HG02623 (cell line): ENCODE data around the gene PRKCE.

Experiments used
- ATAC-seq: cut with Tn5 transposase; IDR thresholded peaks from one replicate; pipeline ENCODE4 v1.9.1; 2021; ENCODE audit warnings: moderate library complexity; ENCODE audit not compliant: unreplicated experiment

The PRKCE gene

DNA sequence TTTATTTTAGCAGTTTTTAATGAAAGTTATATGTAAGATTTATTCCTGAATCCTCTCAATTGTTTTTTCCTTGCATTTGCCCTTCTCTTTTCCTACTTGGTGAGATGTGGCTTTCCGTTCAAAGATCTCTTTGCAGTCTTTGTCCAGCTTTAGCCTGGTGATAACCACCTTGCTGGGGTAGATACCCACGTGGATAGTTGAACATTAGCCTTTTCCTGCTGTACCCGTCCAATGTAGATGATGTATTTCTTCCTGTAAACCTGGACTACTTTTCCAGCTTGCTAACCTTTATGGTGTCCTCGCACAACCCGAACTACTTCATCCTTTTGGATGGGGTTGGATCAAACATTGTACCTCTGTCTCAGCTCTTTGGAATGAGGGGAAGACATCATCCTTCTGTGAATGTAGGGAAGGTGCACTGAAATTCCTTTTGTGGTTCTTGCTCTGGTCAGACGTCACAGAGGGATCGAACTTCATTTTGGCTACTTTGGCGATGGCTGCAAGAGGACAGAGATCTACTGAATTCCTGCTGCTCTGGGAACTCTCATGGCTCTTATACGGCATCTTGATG lies 352.5 kb downstream of the PRKCE start:
- no peak for ATAC-seq

DNA sequence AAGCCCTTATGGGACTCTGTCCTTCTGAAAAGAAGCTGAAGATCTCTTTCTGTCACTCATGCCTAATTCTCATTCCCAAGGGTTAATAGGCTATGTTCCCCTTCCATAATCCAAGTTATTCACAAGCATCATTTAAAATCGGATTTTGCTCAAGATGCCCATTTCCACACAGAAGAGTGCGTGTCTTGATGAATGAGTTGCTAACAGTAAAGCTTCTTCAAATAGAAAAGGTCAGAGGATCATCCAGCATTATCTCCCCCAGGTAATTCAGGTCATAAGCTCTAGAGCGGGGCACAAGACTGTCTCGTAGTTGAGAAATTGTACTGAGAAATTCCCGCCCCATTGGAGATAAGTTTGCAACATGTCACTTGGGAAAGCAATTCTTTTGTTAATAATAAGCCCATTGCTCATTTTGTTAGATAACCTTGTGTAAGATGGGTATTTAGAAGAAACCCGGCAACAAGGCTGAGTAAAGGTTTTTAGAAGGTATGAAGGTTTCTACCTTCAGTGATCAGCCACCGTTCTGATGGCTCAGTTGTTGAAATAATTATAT lies 355.1 kb downstream of the PRKCE start:
- ATAC-seq = no peak

DNA sequence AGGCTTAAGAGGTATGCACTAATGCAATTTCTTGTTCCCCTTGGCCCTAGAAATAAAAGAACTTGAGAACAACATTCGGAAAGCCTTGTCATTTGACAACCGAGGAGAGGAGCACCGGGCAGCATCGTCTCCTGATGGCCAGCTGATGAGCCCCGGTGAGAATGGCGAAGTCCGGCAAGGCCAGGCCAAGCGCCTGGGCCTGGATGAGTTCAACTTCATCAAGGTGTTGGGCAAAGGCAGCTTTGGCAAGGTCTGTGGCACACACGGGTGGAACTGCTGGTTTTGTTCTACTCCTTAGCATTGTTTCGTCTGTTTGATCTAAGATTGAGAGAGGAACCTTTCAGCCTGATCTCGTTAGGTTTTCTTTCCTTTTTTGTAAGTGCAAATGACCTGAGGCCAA lies 355.9 kb downstream of the PRKCE start:
- no peak for ATAC-seq

DNA sequence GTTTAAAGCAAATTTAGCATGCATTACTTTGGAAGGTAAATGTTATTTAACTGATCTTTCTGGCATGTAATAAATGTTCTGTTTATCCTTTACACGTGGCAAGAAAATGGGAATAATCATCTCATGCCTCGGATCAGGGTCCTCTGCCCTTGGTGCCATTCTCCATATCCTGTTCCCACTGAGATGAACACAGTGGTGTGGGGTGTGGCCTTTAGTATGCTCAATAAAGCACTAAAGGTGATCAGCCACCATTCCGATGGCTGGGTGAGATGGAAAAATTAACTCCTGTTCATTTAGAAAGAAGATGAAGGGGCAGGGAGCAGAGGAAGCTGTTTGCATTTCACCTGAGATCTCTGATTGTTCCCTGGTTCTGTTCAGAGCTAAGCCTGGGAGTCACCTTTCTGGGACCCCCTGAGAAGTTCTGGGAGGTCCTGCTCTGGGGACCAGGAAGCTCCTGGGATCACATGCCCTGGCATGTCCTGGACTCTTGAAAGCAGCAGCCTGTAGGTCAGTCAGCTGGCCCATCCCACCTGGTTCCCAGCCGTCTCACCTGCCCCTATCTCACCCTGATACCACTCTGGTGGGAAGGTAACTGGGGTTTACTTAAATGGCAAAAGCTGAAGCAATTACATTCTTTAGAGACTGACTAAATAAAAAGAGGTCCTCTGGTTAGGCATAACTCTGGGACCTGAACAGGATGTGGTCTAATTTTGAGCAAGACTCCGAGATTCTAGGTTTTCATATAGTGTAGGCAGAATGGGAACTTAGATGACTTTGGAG lies 356.8 kb downstream of the PRKCE start:
- no peak for ATAC-seq

DNA sequence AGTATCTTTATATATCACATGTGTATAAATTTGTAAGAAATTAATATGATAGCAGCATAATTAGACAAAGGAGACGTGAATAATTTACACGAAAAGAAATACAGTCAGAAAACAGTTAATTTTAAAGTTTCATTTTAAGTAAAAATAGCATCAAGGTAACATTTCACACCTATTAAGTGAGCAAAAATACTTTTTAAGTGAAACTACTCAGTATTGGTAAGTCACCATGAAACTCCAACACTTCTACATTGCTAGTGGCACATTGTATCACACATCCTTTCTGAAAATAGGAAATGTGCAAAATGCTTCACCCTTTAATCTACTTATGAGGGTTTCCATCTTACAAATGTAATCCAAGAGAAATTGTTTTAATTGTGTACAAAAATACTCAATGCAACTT lies 357.8 kb downstream of the PRKCE start:
- no peak for ATAC-seq

DNA sequence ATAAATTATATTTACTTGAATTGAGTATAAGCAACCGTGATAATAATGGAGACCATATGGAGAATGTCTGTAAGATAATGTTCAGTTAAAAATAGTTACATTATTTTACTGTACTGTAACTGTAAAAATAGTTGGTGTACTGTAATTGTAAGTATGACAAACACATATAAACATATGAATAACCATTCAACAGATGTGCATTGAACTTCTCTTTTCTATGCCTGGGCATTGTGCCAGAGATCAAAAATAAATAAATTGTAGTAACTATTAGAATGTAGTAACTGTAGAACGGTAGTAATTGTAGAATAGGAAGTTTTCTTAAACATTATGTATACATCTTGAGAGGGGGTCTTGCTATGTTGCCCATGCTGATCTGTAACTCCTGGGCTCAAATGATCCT lies 358.3 kb downstream of the PRKCE start:
- ATAC-seq = no peak

DNA sequence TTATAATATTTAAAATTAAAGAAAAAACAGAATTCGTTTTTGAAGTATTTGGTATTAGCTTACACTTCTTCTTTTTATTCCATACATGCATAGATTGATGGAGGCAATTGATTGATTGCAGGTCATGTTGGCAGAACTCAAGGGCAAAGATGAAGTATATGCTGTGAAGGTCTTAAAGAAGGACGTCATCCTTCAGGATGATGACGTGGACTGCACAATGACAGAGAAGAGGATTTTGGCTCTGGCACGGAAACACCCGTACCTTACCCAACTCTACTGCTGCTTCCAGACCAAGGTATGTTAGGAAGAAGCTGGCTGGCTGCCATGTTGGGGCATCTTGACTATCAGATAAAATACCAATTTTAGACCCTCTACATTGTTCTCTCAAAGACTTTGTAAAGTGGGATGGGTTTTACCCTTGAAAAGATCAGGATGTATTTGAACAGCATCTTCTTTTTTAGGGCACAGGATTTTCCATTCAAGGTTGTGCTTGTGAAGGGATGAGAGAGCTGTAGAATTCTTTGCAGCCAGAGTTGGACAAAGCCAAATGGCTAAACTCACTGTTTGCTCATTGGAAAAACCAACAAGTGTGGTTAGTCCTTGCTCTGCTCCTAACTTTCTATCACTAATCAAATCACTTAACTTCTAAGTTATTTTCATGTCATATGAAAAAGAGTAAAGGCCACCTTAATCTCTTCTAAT lies 358.9 kb downstream of the PRKCE start:
- ATAC-seq = no peak

DNA sequence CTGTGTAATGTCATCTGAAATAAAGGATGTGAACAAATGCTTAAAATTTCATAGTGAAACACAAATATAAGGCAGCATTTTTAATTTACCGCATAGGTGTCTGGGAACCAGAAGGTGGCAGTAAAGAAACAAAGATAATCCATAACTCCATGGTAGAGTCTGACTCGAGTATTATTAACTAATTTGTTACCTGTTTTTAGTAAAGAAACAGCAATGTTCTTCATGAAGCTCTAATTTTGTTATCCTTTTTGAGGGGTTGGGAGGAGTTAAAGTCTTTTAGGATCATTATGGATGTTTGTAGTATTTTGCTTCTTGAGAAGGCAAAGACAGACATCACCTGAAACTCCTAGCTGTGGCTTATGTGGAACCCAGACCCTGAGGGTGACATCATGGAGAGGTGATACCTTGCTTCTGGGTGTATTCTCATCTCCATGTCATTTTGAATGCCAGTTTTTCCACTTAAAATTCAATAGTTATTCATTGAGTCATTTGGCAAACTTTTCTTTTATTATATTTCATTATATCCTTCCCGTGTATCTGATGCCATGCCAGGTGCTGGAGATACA lies 359.5 kb downstream of the PRKCE start:
- no peak for ATAC-seq

DNA sequence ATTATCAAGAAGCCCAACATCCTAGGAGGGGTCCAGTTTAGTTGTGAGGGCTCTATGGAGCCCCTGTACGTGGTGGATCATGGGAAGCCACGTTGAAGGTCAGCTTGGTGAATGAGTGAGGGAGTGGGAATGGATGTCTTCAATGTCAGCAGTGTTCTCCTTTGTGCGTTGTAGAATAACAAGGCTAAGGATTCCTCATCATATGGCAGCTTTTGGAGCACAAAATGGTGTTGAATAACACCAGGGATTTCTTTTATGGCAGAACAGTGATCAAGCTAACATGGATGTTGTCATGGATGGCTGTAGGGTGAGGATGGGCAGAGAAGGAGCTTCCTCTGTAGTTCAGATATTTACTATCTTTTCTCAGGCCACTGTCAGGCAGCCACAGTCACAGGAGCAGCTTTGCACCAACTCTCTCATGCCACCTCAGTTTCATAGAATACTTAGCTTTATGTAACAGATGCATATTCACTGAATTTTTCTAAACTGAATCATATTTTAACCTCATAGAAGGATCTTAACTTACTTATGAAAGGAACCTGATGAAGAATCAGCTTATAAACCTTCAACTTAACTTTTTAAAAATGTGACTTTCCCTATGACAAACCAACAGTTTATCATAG lies 361.3 kb downstream of the PRKCE start:
- no peak for ATAC-seq

DNA sequence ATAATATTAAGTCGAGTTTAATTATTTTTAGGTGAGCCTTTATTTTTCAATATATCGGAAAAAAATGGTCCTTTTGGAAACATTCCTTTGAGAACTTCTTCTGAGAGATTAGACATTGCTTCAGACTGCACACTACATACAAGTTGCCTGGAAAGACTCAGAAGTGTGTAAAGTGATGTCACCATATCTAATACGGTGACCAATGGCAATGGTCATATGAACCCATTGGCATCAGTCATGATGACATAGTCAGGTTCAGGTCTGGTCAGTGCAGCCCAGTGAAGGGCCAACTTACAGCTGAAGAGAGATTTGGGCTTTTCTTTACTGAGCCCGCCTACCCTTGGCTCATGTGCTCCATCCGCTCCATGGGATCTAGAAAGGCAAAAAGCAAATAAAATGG lies 362.3 kb downstream of the PRKCE start:
- ATAC-seq = no peak

DNA sequence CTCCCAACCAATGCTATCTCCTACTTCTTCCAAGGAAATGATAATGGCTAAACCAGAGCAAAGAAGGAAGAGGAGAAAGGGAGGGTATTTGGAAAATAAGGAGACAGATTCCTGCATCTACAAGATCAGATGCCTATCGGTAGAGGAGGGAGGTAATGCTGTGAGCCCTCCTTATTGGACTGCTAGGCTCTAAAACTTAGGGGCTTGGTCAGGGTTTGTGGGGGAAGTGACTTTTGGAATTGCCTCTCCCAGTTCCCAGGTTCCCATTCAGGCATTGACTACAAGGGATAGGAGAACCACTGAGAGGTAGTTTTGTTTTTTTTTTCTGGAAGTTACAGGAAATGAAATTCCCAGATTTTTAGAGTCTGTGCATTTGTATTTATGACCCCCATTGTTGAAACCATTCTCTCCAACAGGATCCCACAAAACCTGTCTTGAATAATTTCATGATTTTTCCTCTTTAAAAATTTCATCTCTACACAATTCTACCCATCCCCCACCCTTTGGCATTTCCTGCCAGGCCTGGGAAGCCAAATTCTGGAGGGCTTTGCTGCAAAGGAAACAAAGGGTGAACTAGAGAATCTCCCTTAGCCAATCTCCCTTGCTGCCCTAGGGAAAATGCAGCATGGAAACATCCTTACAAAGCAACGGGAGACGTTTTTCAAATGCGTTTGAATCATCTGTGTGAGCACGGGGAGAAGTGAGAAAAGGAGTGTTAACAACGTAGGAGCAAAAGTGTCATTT lies 363.6 kb downstream of the PRKCE start:
- no peak for ATAC-seq

DNA sequence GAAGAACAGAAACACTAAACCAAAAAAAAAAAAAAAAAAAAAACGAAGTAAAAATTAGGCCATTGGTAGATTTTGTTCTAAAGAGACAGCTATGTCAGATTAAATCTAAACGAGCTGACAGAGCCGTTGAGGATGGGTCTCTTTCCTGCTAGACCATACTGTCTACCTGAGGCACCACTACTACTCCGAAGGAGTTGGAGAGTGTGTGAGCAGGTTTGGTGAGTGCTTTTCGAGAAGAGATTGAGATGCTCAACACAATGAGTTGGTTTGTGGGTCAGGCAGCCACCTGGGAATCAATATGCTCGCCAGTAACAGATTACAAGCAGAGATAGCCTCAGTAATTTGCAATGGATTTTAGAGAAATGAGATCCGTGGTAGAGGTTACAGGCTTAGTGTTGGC lies 364.2 kb downstream of the PRKCE start:
- ATAC-seq = no peak

DNA sequence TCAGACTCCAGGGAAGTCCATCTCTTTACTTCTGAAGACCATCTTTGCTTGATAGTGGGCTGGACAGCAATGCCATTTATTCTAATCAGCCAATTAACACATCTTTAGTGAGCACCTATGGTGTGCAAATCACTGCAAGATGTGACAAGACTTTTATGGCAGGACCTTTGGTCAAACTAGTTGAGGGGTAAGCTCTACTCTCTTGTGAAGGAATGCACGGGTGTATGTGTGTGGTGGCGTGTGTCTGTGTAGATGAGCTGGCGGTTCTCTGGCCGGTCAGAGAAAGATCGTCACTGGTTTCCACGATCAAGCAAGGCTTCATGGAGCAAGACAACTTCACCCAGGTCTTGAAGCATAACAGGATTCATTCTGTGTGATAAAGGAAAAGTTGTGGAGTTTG lies 364.6 kb downstream of the PRKCE start:
- ATAC-seq = no peak

DNA sequence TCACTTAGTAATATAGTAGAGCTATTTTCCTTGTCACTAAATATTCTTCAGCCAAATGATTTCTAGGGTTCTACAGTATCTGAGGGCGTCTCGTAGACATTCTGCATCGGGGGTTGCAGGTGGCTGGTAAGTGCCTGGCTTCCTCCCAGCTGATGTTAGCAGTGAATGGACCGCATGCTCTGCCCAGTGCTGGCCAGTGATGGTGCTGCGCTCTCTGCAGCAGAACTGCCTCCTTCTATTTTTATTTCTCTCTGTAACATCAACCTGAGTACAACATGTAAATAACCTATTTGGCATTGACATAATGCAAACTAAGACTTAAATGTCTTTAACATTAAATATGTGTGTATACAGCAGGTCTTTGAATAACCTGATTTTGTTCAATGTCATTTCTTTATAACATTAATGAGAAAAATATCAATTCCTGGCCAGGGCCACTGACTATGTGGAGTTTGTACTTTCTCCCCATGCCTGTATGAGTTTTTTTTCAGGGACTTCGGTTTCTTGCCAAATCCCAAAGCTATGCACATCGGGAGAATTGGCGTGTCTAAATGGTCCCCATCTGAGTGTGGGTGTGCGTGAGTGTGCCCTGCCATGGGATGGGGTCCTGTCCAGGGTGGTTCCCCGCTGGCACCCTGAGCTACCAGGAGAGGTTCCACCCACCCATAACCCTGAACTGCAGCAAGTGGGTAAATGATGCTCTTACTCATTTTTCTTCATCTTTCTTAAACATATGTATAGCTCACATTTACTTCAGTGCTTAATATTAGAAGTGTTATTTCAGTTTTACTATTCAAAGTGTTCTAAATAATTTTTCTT lies 367.5 kb downstream of the PRKCE start:
- ATAC-seq = no peak

DNA sequence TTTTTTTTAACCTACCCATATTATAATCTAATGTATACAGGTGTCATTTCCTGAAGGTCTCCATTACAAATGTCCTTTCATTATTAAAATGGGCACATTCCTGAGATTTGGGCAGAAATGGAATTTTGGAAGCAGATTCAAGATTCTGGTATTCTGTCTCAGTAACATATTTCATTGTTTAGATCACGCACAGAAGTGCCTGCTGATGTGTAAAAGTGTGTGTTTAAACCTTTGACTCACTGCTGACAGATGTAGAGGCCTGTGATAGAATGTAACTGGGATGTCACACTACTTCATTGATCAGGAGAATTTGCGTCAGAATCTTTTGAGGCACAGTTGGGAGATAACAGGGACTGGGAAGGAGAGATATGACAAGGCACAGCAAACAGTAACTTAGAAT lies 368.9 kb downstream of the PRKCE start:
- no peak for ATAC-seq

DNA sequence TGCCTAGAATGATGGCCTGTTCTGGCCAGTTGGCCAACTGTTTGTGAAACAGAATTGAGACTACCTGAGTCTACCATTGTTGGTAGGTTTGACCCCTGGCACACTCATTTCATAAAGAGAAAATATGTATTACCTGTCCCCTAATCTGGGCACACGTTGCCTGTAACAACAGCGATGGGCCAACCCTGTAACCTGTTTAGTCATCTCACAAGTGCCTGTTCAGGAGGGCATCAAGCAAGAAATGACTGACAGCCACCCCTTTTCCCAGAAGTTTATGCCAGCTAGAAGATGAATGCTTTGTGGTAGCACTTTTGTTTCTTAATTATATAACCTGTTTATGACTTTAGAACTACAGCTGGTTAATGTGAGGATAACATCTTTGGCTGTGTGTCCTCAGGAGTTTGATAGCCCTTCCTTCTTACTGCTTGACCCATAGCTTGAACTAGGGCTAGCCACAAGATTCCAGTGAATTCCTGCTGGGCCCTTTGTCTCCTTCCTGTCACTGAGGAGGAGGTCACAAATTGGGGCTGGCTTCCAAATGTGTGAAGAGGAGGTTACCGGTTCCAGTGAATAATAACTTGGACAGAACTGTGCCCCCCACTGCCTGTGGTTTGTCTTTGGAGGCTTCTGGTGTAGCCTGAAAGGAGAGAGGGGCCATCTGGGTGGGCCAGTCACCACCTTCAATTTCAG lies 371.8 kb downstream of the PRKCE start:
- ATAC-seq = no peak

DNA sequence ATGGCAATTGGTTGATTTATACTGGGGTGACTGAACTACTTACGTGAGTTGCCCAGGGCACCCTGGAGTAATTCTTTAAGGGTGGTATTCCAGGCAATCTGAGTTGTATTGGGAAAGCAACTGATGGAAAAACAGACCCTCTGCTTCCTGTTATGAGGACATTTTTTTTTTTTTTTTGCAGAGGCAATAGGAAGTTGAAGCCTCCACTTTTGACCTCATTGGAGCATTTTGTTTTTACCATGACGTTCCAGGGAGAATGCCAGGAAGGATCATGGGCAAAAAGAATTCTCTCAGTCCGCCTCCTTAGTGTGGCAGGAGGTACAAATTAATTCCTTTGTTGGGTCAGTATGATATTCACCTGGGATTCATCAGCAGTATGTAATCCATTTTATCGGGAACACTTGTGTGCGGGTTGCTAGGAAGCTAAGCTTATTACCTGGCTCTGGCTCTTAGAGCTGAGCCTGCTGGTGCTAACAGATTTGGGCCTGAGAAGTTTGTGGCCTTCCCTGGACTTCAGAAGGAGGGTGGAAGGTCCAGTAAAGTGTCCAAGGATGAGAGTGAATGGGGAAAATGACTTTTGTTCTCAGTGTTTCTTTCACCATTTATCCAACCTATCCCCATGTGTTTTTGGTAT lies 372.8 kb downstream of the PRKCE start:
- ATAC-seq = no peak

DNA sequence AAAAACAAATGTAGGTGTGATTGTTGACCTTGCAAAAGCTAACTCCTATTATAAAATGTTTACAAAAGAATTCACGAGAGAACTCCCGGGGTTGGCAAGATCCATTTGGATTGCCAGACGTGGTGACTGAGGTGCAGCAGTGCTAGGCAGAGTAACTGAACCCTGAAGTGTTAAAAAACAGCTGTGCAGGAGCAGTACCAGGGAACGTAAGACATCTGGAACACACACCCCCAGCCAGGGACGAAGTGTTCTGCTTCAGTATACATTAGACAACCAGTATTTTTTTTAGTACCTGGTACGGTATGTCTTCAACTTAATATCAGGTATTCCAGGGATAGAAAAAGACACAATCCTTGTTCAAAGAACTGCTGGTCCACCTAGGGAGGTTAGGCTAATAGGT lies 373.6 kb downstream of the PRKCE start:
- no peak for ATAC-seq

DNA sequence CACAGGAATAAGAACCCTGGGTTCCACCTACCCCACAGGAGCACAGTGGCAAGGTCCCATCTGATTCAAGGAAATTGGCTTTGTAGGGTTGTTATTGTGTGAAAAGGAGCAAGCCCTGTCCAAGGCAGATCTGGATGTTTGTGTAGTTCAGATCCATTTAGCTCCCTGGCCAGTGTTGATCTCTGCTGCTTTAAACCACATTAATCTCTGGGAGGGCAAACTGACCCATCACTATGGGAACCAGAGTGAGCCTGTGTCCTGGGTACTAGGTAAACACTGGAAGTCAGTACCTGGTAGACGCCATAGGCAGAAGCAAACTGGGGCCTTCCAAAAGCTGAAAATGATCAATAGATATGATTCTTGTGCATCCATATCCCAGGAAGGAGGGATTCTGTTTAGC lies 374.2 kb downstream of the PRKCE start:
- ATAC-seq = no peak
